Neuronal stem cell (in vitro differentiated cells): Measurements from ENCODE around the gene MMP15.
A peak's percentile ranks its signal among the peaks of the same experiment; 100 is the strongest.
"Not testable (repeated sequence)": the region's sequence is repeated elsewhere in the genome, so short reads cannot be mapped to it uniquely, and the experiment has no call there.

Experiments
- DNase-seq: peaks from one replicate; pipeline ENCODE4 v3.0.0-alpha.2; 2013; ENCODE audit warnings: low spot score
- H2AFZ ChIP-seq: one replicate; pipeline ENCODE4 v1.6.1; 2013; ENCODE audit warnings: mild to moderate bottlenecking, low read length, inconsistent platforms
- H2AK5ac ChIP-seq: 2 replicates; pipeline ENCODE4 v1.6.1; 2013; ENCODE audit warnings: low read depth, mild to moderate bottlenecking, inconsistent platforms, low read length, moderate library complexity, mixed read lengths
- H2BK120ac ChIP-seq: 2 replicates; pipeline ENCODE4 v1.6.1; 2013; ENCODE audit warnings: low read depth, mild to moderate bottlenecking, inconsistent platforms, low read length, moderate library complexity, mixed read lengths
- H2BK12ac ChIP-seq: one replicate; pipeline ENCODE4 v1.6.1; 2013; ENCODE audit warnings: low read length, inconsistent platforms
- H2BK15ac ChIP-seq: 2 replicates; pipeline ENCODE4 v1.6.1; 2013; ENCODE audit warnings: mild to moderate bottlenecking, low read length, inconsistent platforms, mixed read lengths
- H2BK5ac ChIP-seq: one replicate; pipeline ENCODE4 v1.6.1; 2013; ENCODE audit warnings: inconsistent platforms, mild to moderate bottlenecking, low read length, moderate library complexity
- H3K14ac ChIP-seq: one replicate; pipeline ENCODE4 v1.6.1; 2013; ENCODE audit warnings: low read length, inconsistent platforms
- H3K18ac ChIP-seq: 2 replicates; pipeline ENCODE4 v1.6.1; 2013; ENCODE audit warnings: low read length, inconsistent platforms
- H3K23ac ChIP-seq: 2 replicates; pipeline ENCODE4 v1.6.1; 2013; ENCODE audit warnings: low read depth, mild to moderate bottlenecking, mixed read lengths, low read length, inconsistent platforms; ENCODE audit not compliant: poor library complexity
- H3K27ac ChIP-seq: replicated peaks from 3 replicates; pipeline ENCODE4 v1.5.1; 2013; ENCODE audit warnings: low read length, inconsistent platforms
- H3K27me3 ChIP-seq, 3 experiments: 2 replicates each; pipeline ENCODE4 v1.6.1; 2013; ENCODE audit warnings: low read length in 3 of 3, mild to moderate bottlenecking in 2 of 3, inconsistent platforms in 1 of 3, low read depth in 1 of 3, mixed read lengths in 1 of 3, moderate library complexity in 1 of 3; ENCODE audit not compliant: control insufficient read depth in 3 of 3, insufficient read depth in 3 of 3
- H3K36me3 ChIP-seq, 2 donors: replicated peaks in 1 of 2; 2 replicates each; pipeline ENCODE4 v1.6.1; 2013; ENCODE audit warnings: low read length in 2 of 2; ENCODE audit not compliant: control insufficient read depth in 2 of 2, insufficient read depth in 2 of 2
- H3K4ac ChIP-seq: 2 replicates; pipeline ENCODE4 v1.6.1; 2013; ENCODE audit warnings: inconsistent platforms, mild to moderate bottlenecking, low read length, moderate library complexity
- H3K4me1 ChIP-seq, 2 donors: 1 replicate in 1 of 2; 2 replicates in 1 of 2; pipeline ENCODE4 v1.6.1; 2013; ENCODE audit warnings: low read length in 2 of 2, low read depth in 1 of 2; ENCODE audit not compliant: control insufficient read depth in 2 of 2, insufficient read depth in 1 of 2
- H3K4me2 ChIP-seq: one replicate; pipeline ENCODE4 v1.6.1; 2013; ENCODE audit warnings: mild to moderate bottlenecking, low read length, inconsistent platforms; ENCODE audit not compliant: insufficient read depth, poor library complexity, severe bottlenecking
- H3K4me3 ChIP-seq, 2 donors: 2 replicates each; pipeline ENCODE4 v1.5.1; 2013; ENCODE audit warnings: low read length in 2 of 2, mild to moderate bottlenecking in 2 of 2, inconsistent platforms in 1 of 2, moderate library complexity in 1 of 2
- H3K79me1 ChIP-seq: one replicate; pipeline ENCODE4 v1.6.1; 2013; ENCODE audit warnings: low read depth, mild to moderate bottlenecking, inconsistent platforms, low read length, moderate library complexity
- H3K9ac ChIP-seq: one replicate; pipeline ENCODE4 v1.6.1; 2013; ENCODE audit warnings: mild to moderate bottlenecking, low read depth, low read length, inconsistent platforms; ENCODE audit not compliant: poor library complexity
- H3K9me3 ChIP-seq, 2 donors: replicated peaks in 1 of 2; 2 replicates each; pipeline versions ENCODE3 to v1.6.1; 2013; ENCODE audit warnings: low read length in 2 of 2, mild to moderate bottlenecking in 2 of 2, inconsistent platforms in 1 of 2, low read depth in 1 of 2, mixed read lengths in 1 of 2, moderate library complexity in 1 of 2; ENCODE audit not compliant: control insufficient read depth in 2 of 2, insufficient read depth in 1 of 2
- H4K8ac ChIP-seq: one replicate; pipeline ENCODE4 v1.6.1; 2013; ENCODE audit warnings: low read depth, mild to moderate bottlenecking, inconsistent platforms, low read length, moderate library complexity
- H4K91ac ChIP-seq: one replicate; pipeline ENCODE4 v1.6.1; 2013; ENCODE audit warnings: low read length, low read depth, mild to moderate bottlenecking, inconsistent platforms; ENCODE audit not compliant: poor library complexity
- WGBS, 2 donors: extraction: QIAGEN DNeasy Blood & Tissue Kit; methylation state at CpG; one replicate each; pipeline ENCODE4 v1.1.7; 2013; ENCODE audit warnings: missing lambda C conversion rate in 2 of 2, mixed read lengths in 1 of 2; ENCODE audit not compliant: insufficient read length in 2 of 2, insufficient replicate concordance in 1 of 2; ENCODE audit errors: extremely low coverage in 2 of 2; 5-methylcytosine and 5-hydroxymethylcytosine counted together

MMP15 gene

GRCh38 chr16:58001781-58002415 lies 23.7 kb upstream of the MMP15 start:
- H3K9me3 ChIP-seq, result peaks cover 0 to 5% of the 10 kb centered on the region in 2 donors
- no peak overlapping the region for H2BK15ac ChIP-seq
- no peak overlapping the region for H4K8ac ChIP-seq
- peak overlapping the region; percentile 96 for H2AFZ ChIP-seq
- no peak overlapping the region for H3K14ac ChIP-seq
- H3K36me3 ChIP-seq, result peaks cover 13 to 46% of the 10 kb centered on the region in 2 donors
- no peaks in the 10 kb centered on the region for H3K27me3 ChIP-seq
- H3K23ac ChIP-seq, result no peak overlapping the region
- H3K18ac ChIP-seq, result no peak overlapping the region
- peak overlapping the region; percentile 35 to 72 for H3K4me3 ChIP-seq
- H3K9ac ChIP-seq, result no peak overlapping the region
- peak overlapping the region; percentile 100 for H3K4me2 ChIP-seq
- H2AK5ac ChIP-seq, result no peak overlapping the region
- H2BK12ac ChIP-seq, result no peak overlapping the region
- no peak overlapping the region for H4K91ac ChIP-seq
- DNase-seq, result no peak
- WGBS, 2 donors, result no CpG with 5 or more reads among the region's 10 CpGs
- peaks cover under 1% of the 10 kb centered on the region for H3K79me1 ChIP-seq
- no peak overlapping the region for H3K27ac ChIP-seq
- peaks cover 7 to 12% of the 10 kb centered on the region in 2 donors for H3K4me1 ChIP-seq
- H2BK120ac ChIP-seq, result no peak overlapping the region
- H3K4ac ChIP-seq, result no peak overlapping the region
- no peak overlapping the region for H2BK5ac ChIP-seq

GRCh38 chr16:58002416-58002800 lies 23.1 kb upstream of the MMP15 start:
- Histone ChIP-seq H3K27me3 (no peaks in the 10 kb centered on the region), H4K8ac (no peak overlapping the region), H4K91ac (no peak overlapping the region), H3K27ac (no peak overlapping the region), H3K36me3 (peaks cover 8 to 45% of the 10 kb centered on the region in 2 donors), H3K18ac (no peak overlapping the region), H3K23ac (no peak overlapping the region), H3K4ac (no peak overlapping the region), H2BK12ac (no peak overlapping the region), H3K9me3 (peaks cover 0 to 8% of the 10 kb centered on the region in 2 donors), H2BK15ac (no peak overlapping the region), H2BK120ac (no peak overlapping the region), H3K9ac (no peak overlapping the region), H3K4me3 (no peak overlapping the region), H3K14ac (no peak overlapping the region), H2AK5ac (no peak overlapping the region), H2AFZ (no peak overlapping the region), H3K4me1 (peaks cover 7 to 12% of the 10 kb centered on the region in 2 donors), H3K79me1 (no peaks in the 10 kb centered on the region), H2BK5ac (no peak overlapping the region), H3K4me2 (no peak overlapping the region)
- DNase-seq, result no peak
- WGBS, 2 donors, result no CpG with 5 or more reads among the region's 9 CpGs

GRCh38 chr16:58002936-58003335 lies 22.6 kb upstream of the MMP15 start:
- H3K27ac ChIP-seq, result no peak overlapping the region
- H2BK12ac ChIP-seq, result no peak overlapping the region
- H3K79me1 ChIP-seq, result no peaks in the 10 kb centered on the region
- peaks cover 0 to 8% of the 10 kb centered on the region in 2 donors for H3K9me3 ChIP-seq
- WGBS, 2 donors, result no CpG with 5 or more reads among the region's 5 CpGs
- H3K4me1 ChIP-seq, result peaks cover 7 to 12% of the 10 kb centered on the region in 2 donors
- no peak overlapping the region for H2AK5ac ChIP-seq
- H3K27me3 ChIP-seq, result no peaks in the 10 kb centered on the region
- peaks cover 6 to 41% of the 10 kb centered on the region in 2 donors for H3K36me3 ChIP-seq
- no peak overlapping the region for H2AFZ ChIP-seq
- H3K23ac ChIP-seq, result no peak overlapping the region
- no peak overlapping the region for H3K14ac ChIP-seq
- H2BK120ac ChIP-seq, result no peak overlapping the region
- no peak overlapping the region for H2BK5ac ChIP-seq
- H3K4me2 ChIP-seq, result no peak overlapping the region
- no peak overlapping the region for H3K18ac ChIP-seq
- H4K8ac ChIP-seq, result no peak overlapping the region
- no peak overlapping the region for H2BK15ac ChIP-seq
- no peak overlapping the region for H3K9ac ChIP-seq
- DNase-seq, result no peak
- H3K4me3 ChIP-seq, result no peak overlapping the region
- H3K4ac ChIP-seq, result no peak overlapping the region
- H4K91ac ChIP-seq, result no peak overlapping the region

DNA sequence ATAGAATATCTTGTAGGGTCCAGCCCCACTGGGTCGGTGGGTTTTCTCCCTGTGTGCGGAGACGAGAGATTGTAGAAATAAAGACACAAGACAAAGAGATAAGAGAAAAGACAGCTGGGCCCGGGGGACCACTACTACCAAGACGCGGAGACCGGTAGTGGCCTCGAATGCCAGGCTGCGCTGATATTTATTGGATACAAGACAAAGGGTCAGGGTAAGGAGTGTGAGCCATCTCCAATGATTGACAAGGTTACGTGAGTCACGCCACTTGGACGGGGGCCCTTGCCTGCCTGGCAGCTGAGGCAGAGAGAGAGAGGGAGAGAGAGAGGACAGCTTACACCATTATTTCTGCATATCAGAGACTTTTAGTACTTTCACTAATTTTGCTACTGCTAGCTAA lies 20.8 kb upstream of the MMP15 start:
- H2AFZ ChIP-seq, H3K79me1 ChIP-seq, H3K9me3 ChIP-seq, H4K8ac ChIP-seq, H3K23ac ChIP-seq, H3K27me3 ChIP-seq, H3K4me3 ChIP-seq, H2BK15ac ChIP-seq, H3K14ac ChIP-seq, DNase-seq, H2AK5ac ChIP-seq, H3K4ac ChIP-seq, H4K91ac ChIP-seq, H2BK120ac ChIP-seq, H3K9ac ChIP-seq, H2BK5ac ChIP-seq, H2BK12ac ChIP-seq, H3K18ac ChIP-seq, H3K4me2 ChIP-seq, H3K4me1 ChIP-seq, H3K27ac ChIP-seq: not testable (repeated sequence)
- WGBS, 2 donors, result no CpG with 5 or more reads among the region's 12 CpGs
- peaks cover 4 to 46% of the 10 kb centered on the region in 2 donors for H3K36me3 ChIP-seq
